Neural cell (in vitro differentiated cells): ENCODE results near the gene PARP16. TPM values are rescaled to one million over a fixed set of nuclear protein-coding genes. Genes with fewer than 3 reads are reported as not detected.

Experiments
- H2AFZ ChIP-seq: fragments of 200-600, 300-800 bp; sonication (generic), shearing (Covaris generic); 2 replicates; pipeline ENCODE4 v1.6.0; 2014; ENCODE audit warnings: low read depth, mild to moderate bottlenecking, antibody characterized with exemption, low read length, moderate library complexity
- H3F3A ChIP-seq: fragments of 200-600 bp; shearing (Covaris generic); 2 replicates; pipeline ENCODE4 v1.6.1; 2016; ENCODE audit warnings: mild to moderate bottlenecking, moderate library complexity, mixed read lengths, antibody characterized with exemption, low read length; ENCODE audit not compliant: insufficient read depth, poor library complexity, severe bottlenecking
- H3K27ac ChIP-seq: fragments of 200-600, 300-800 bp; sonication (generic), shearing (Covaris generic); 2 replicates; pipeline ENCODE4 v1.5.1; 2014; ENCODE audit warnings: mild to moderate bottlenecking, low read length, moderate library complexity
- H3K27me3 ChIP-seq: fragments of 300-800, 200-600 bp; sonication (generic), shearing (Covaris generic); 2 replicates; pipeline ENCODE4 v1.6.0; 2014; ENCODE audit warnings: mild to moderate bottlenecking, low read depth, low read length, moderate library complexity; ENCODE audit not compliant: insufficient read depth
- H3K36me3 ChIP-seq: fragments of 300-800, 200-600 bp; sonication (generic), shearing (Covaris generic); 2 replicates; pipeline ENCODE4 v1.5.1; 2014; ENCODE audit warnings: mild to moderate bottlenecking, antibody characterized with exemption, low read length, moderate library complexity; ENCODE audit not compliant: insufficient read depth
- H3K4me2 ChIP-seq: fragments of 300-800, 200-600 bp; sonication (generic), shearing (Covaris generic); 2 replicates; pipeline ENCODE4 v1.6.0; 2014; ENCODE audit warnings: mild to moderate bottlenecking, low read length
- H3K4me3 ChIP-seq: fragments of 300-800, 200-600 bp; sonication (generic), shearing (Covaris generic); 2 replicates; pipeline ENCODE4 v1.5.1; 2014; ENCODE audit warnings: mild to moderate bottlenecking, low read length, moderate library complexity
- H3K79me2 ChIP-seq: fragments of 200-600 bp; shearing (Covaris generic); replicated peaks from 2 replicates; pipeline ENCODE4 v1.6.0; 2014; ENCODE audit warnings: mild to moderate bottlenecking, low read length, moderate library complexity; ENCODE audit not compliant: insufficient read depth
- H3K9ac ChIP-seq: fragments of 300-800, 200-600 bp; sonication (generic), shearing (Covaris generic); 2 replicates; pipeline ENCODE4 v1.6.1; 2016; ENCODE audit warnings: mild to moderate bottlenecking, low read length, mixed read lengths
- H3K9me2 ChIP-seq: fragments of 200-600 bp; shearing (Covaris generic); 2 replicates; pipeline ENCODE4 v1.6.1; 2016; ENCODE audit warnings: mild to moderate bottlenecking, low read length, mixed read lengths; ENCODE audit not compliant: insufficient read depth
- H3K9me3 ChIP-seq: fragments of 200-600, 300-800 bp; sonication (generic), shearing (Covaris generic); 2 replicates; pipeline ENCODE4 v1.6.1; 2016; ENCODE audit warnings: mild to moderate bottlenecking, mixed run types, low read length, moderate library complexity, mixed read lengths
- H4K20me1 ChIP-seq: fragments of 200-600 bp; shearing (Covaris generic); 2 replicates; pipeline ENCODE4 v1.6.1; 2016; ENCODE audit warnings: mild to moderate bottlenecking, mixed run types; ENCODE audit not compliant: insufficient read depth
- CTCF ChIP-seq: fragments of 450-650 bp; IDR thresholded peaks from 2 replicates; pipeline ENCODE4 v1.5.1; 2014; ENCODE audit warnings: antibody characterized with exemption, mild to moderate bottlenecking, moderate library complexity; ENCODE audit not compliant: poor library complexity, severe bottlenecking
- EP300 ChIP-seq: fragments of 450-650 bp; conservative IDR thresholded peaks from 2 replicates; pipeline ENCODE4 v1.6.1; 2014; ENCODE audit warnings: antibody characterized with exemption, mild to moderate bottlenecking, moderate library complexity; ENCODE audit not compliant: poor library complexity, severe bottlenecking
- EZH2 ChIP-seq: fragments of 200-600, 300-800 bp; shearing (Covaris generic), sonication (generic); IDR thresholded peaks from 2 replicates; pipeline ENCODE4 v1.6.1; 2014; ENCODE audit warnings: antibody characterized with exemption, low read length, borderline replicate concordance, mild to moderate bottlenecking; ENCODE audit not compliant: insufficient read depth, poor library complexity, severe bottlenecking
- MXI1 ChIP-seq: fragments of 450-650 bp; conservative IDR thresholded peaks from 2 replicates; pipeline ENCODE4 v1.6.1; 2014; ENCODE audit warnings: antibody characterized with exemption, mild to moderate bottlenecking; ENCODE audit not compliant: poor library complexity, severe bottlenecking
- POLR2AphosphoS5 ChIP-seq: IDR thresholded peaks from 2 replicates; pipeline ENCODE4 v1.6.1; 2012
- RAD21 ChIP-seq: fragments of 450-650 bp; conservative IDR thresholded peaks from 2 replicates; pipeline ENCODE4 v1.6.1; 2014; ENCODE audit warnings: antibody characterized with exemption, mild to moderate bottlenecking, moderate library complexity
- REST ChIP-seq: IDR thresholded peaks from 2 replicates; pipeline ENCODE4 v1.6.1; 2012; ENCODE audit warnings: borderline replicate concordance
- SMC3 ChIP-seq: fragments of 450-650 bp; conservative IDR thresholded peaks from 2 replicates; pipeline ENCODE4 v1.6.1; 2014; ENCODE audit warnings: antibody characterized with exemption, mild to moderate bottlenecking, moderate library complexity; ENCODE audit not compliant: poor library complexity
- TAF1 ChIP-seq: IDR thresholded peaks from 2 replicates; pipeline ENCODE4 v1.6.1; 2012; ENCODE audit warnings: low read depth
- polyA plus RNA-seq: library from polyadenylated mRNA; depleted of rRNA; stranded (reverse); fragments of >200 nt; gene quantifications from 2 replicates; pipeline ENCODE4 v1.2.3, GENCODE V29; 2014

The PARP16 gene
- polyA plus RNA-seq, 1 donor from 2014 or later, result 17.0 TPM

GRCh38 chr15:65328506-65329287 is 42.0 kb upstream of the PARP16 start:
- H3K9me3 ChIP-seq, result no peaks in the 10 kb centered on the region
- no peaks in the 10 kb centered on the region for H3K36me3 ChIP-seq
- H4K20me1 ChIP-seq, result no peaks in the 10 kb centered on the region
- H3K27ac ChIP-seq, result no peak overlapping the region
- H3K9me2 ChIP-seq, result no peaks in the 10 kb centered on the region
- H3K4me3 ChIP-seq, result no peak overlapping the region
- no peak overlapping the region for H2AFZ ChIP-seq
- H3F3A ChIP-seq, result no peaks in the 10 kb centered on the region
- no peak overlapping the region for H3K9ac ChIP-seq
- H3K79me2 ChIP-seq, result no peaks in the 10 kb centered on the region
- TF ChIP-seq TAF1 (no peak), EZH2 (no peak)
- no peaks in the 10 kb centered on the region for H3K27me3 ChIP-seq
- H3K4me2 ChIP-seq, result no peak overlapping the region

- no peaks in the 10 kb centered on the region for H3K36me3 ChIP-seq
- no peaks in the 10 kb centered on the region for H3K79me2 ChIP-seq
- no peaks in the 10 kb centered on the region for H3K9me2 ChIP-seq
- H3K4me3 ChIP-seq, result no peak overlapping the region
- no peak for TF ChIP-seq CTCF
- TF ChIP-seq EP300, result no peak
- TF ChIP-seq EZH2, result no peak
- no peak for TF ChIP-seq MXI1
- no peak for TF ChIP-seq POLR2AphosphoS5
- no peak for TF ChIP-seq SMC3
- no peak for TF ChIP-seq REST
- TF ChIP-seq TAF1, result no peak
- TF ChIP-seq RAD21, result no peak
- H3K9me3 ChIP-seq, result no peaks in the 10 kb centered on the region
- no peak overlapping the region for H3K4me2 ChIP-seq
- no peaks in the 10 kb centered on the region for H3K27me3 ChIP-seq
- H3K9ac ChIP-seq, result no peak overlapping the region
- no peak overlapping the region for H2AFZ ChIP-seq
- no peaks in the 10 kb centered on the region for H4K20me1 ChIP-seq
- H3K27ac ChIP-seq, result no peak overlapping the region
- H3F3A ChIP-seq, result no peaks in the 10 kb centered on the region
Observed at GRCh38 chr15:65327651-65328393, 41.1 kb upstream of the PARP16 start.
